Parathyroid adenoma (tissue), 2 donors: ENCODE measurements around the gene PTPRM.

Experiments used
- H2AFZ ChIP-seq: fragments of 300-600 bp; sonication (generic); one replicate; pipeline ENCODE4 v1.7.0; 2017; ENCODE audit warnings: antibody characterized with exemption, mild to moderate bottlenecking
- H3K27ac ChIP-seq: fragments of 300-600 bp; sonication (generic); one replicate; pipeline ENCODE4 v1.7.0; 2017
- H3K27me3 ChIP-seq: fragments of 300-600 bp; sonication (generic); one replicate; pipeline ENCODE4 v1.7.0; 2017; ENCODE audit warnings: low read length; ENCODE audit not compliant: control insufficient read depth, insufficient read depth
- H3K36me3 ChIP-seq: fragments of 300-600 bp; sonication (generic); one replicate; pipeline ENCODE4 v1.7.0; 2017; ENCODE audit warnings: low read length; ENCODE audit not compliant: control insufficient read depth, insufficient read depth
- H3K4me1 ChIP-seq: fragments of 300-600 bp; sonication (generic); one replicate; pipeline ENCODE4 v1.7.0; 2017; ENCODE audit warnings: control low read depth
- H3K4me2 ChIP-seq: fragments of 300-600 bp; sonication (generic); one replicate; pipeline ENCODE4 v1.7.0; 2017; ENCODE audit warnings: low read length
- H3K4me3 ChIP-seq: fragments of 300-600 bp; sonication (generic); one replicate; pipeline ENCODE4 v1.7.0; 2017; ENCODE audit warnings: low read depth, low read length
- H3K79me2 ChIP-seq: fragments of 300-600 bp; sonication (generic); one replicate; pipeline ENCODE4 v1.7.0; 2017; ENCODE audit warnings: control low read depth
- H3K9ac ChIP-seq: fragments of 300-600 bp; sonication (generic); one replicate; pipeline ENCODE4 v1.7.0; 2017; ENCODE audit warnings: mild to moderate bottlenecking
- H3K9me3 ChIP-seq: fragments of 300-600 bp; sonication (generic); one replicate; pipeline ENCODE4 v1.7.0; 2017; ENCODE audit warnings: low read length; ENCODE audit not compliant: control insufficient read depth
- CTCF ChIP-seq: fragments of 300-600 bp; sonication (generic); IDR thresholded peaks from one replicate; pipeline ENCODE4 v1.7.0; 2017; ENCODE audit warnings: antibody characterized with exemption, mild to moderate bottlenecking
- donor health status: primary hyperparathyroidism.

Gene PTPRM

GRCh38 chr18:8004792-8005191, 437.7 kb downstream of the PTPRM start:
- Histone ChIP-seq H3K79me2 (no peaks in the 10 kb centered on the region), H3K9me3 (no peaks in the 10 kb centered on the region), H3K27ac (no peak overlapping the region), H3K4me1 (no peaks in the 10 kb centered on the region), H2AFZ (no peak overlapping the region), H3K36me3 (no peaks in the 10 kb centered on the region), H3K4me2 (no peak overlapping the region), H3K9ac (no peak overlapping the region), H3K4me3 (no peak overlapping the region), H3K27me3 (no peaks in the 10 kb centered on the region)
- TF ChIP-seq CTCF = no peak

- Histone ChIP-seq H3K27ac (no peak overlapping the region), H3K36me3 (no peaks in the 10 kb centered on the region), H3K79me2 (no peaks in the 10 kb centered on the region), H3K9me3 (no peaks in the 10 kb centered on the region), H3K4me1 (no peaks in the 10 kb centered on the region), H3K9ac (no peak overlapping the region), H3K27me3 (no peaks in the 10 kb centered on the region), H3K4me2 (no peak overlapping the region), H2AFZ (no peak overlapping the region), H3K4me3 (no peak overlapping the region)
- no peak for TF ChIP-seq CTCF
These were observed 438.9 kb downstream of the PTPRM start for GRCh38 chr18:8005870-8006569.

- Histone ChIP-seq H2AFZ (no peak overlapping the region), H3K27me3 (no peaks in the 10 kb centered on the region), H3K27ac (no peak overlapping the region), H3K9me3 (no peaks in the 10 kb centered on the region), H3K4me1 (no peaks in the 10 kb centered on the region), H3K9ac (no peak overlapping the region), H3K4me2 (no peak overlapping the region), H3K36me3 (no peaks in the 10 kb centered on the region), H3K79me2 (no peaks in the 10 kb centered on the region), H3K4me3 (no peak overlapping the region)
- no peak for TF ChIP-seq CTCF
These were observed 439.9 kb downstream of the PTPRM start for GRCh38 chr18:8006979-8007378.

GRCh38 chr18:8008033-8008432, 440.9 kb downstream of the PTPRM start:
- Histone ChIP-seq H3K36me3 (no peaks in the 10 kb centered on the region), H3K9ac (no peak overlapping the region), H3K4me3 (no peak overlapping the region), H3K9me3 (no peaks in the 10 kb centered on the region), H3K4me1 (no peaks in the 10 kb centered on the region), H3K79me2 (no peaks in the 10 kb centered on the region), H2AFZ (no peak overlapping the region), H3K4me2 (no peak overlapping the region), H3K27me3 (no peaks in the 10 kb centered on the region), H3K27ac (no peak overlapping the region)
- no peak for TF ChIP-seq CTCF

DNA sequence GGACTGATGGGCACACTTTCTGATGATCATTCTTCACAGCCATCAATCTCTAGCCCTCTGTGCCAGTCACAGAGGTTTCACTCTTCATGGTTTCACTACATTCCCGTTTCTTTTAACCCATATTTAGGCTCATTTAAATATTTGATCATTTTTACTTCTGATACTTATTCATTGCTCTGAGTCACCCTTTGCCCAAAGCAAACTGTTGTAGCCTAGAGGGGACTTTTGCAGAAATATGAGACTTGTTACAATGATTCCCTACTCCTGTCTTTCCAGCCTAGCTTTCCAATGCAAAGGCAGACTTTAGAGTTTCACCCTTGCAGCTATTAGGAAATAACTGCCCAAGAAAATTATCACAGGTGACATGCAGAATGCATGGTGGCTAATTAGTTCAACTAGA, 444.2 kb downstream of the PTPRM start:
- no peaks in the 10 kb centered on the region for H3K4me1 ChIP-seq
- H3K9ac ChIP-seq = no peak overlapping the region
- H3K4me3 ChIP-seq = no peak overlapping the region
- no peaks in the 10 kb centered on the region for H3K9me3 ChIP-seq
- H3K27me3 ChIP-seq = no peaks in the 10 kb centered on the region
- H3K36me3 ChIP-seq = no peaks in the 10 kb centered on the region
- no peaks in the 10 kb centered on the region for H3K79me2 ChIP-seq
- no peak overlapping the region for H3K27ac ChIP-seq
- H2AFZ ChIP-seq = no peak overlapping the region
- H3K4me2 ChIP-seq = no peak overlapping the region
- no peak for TF ChIP-seq CTCF
